Thymus (tissue), 11 donors: Measurements from ENCODE around the gene SPATC1L. TPM values are rescaled to one million over a fixed set of nuclear protein-coding genes. Genes with fewer than 3 reads are reported as not detected.

Experiments used
- DNase-seq, 9 donors: peaks; one replicate each; pipeline ENCODE4 v3.0.0-alpha.2; 2013; ENCODE audit warnings: low spot score in 9 of 9, low read depth in 6 of 9, missing footprints in 1 of 9
- H3K27ac ChIP-seq, 2 donors: one replicate each; pipeline ENCODE4 v1.5.1; 2013; ENCODE audit warnings: control low read depth in 1 of 2, low read depth in 1 of 2, low read length in 1 of 2, mild to moderate bottlenecking in 1 of 2, moderate library complexity in 1 of 2
- H3K27me3 ChIP-seq, 2 donors: one replicate each; pipeline ENCODE4 v1.5.1; 2013; ENCODE audit warnings: low read length in 1 of 2; ENCODE audit not compliant: control insufficient read depth in 2 of 2, insufficient read depth in 1 of 2
- H3K36me3 ChIP-seq, 2 donors: one replicate each; pipeline ENCODE4 v1.5.1; 2013; ENCODE audit warnings: low read length in 1 of 2, mild to moderate bottlenecking in 1 of 2, moderate library complexity in 1 of 2; ENCODE audit not compliant: control insufficient read depth in 2 of 2, insufficient read depth in 2 of 2
- H3K4me1 ChIP-seq, 2 donors: one replicate each; pipeline ENCODE4 v1.5.1; 2013; ENCODE audit warnings: low read length in 2 of 2; ENCODE audit not compliant: control insufficient read depth in 2 of 2, insufficient read depth in 2 of 2
- H3K4me3 ChIP-seq, 2 donors: one replicate each; pipeline ENCODE4 v1.5.1; 2013; ENCODE audit warnings: low read length in 2 of 2, control low read depth in 1 of 2, mild to moderate bottlenecking in 1 of 2
- H3K9me3 ChIP-seq, 2 donors: one replicate each; pipeline ENCODE4 v1.5.1; 2013; ENCODE audit warnings: low read length in 1 of 2, mild to moderate bottlenecking in 1 of 2; ENCODE audit not compliant: control insufficient read depth in 2 of 2, insufficient read depth in 1 of 2
- WGBS: extraction: QIAGEN DNeasy Blood & Tissue Kit; methylation state at CpG from one replicate; pipeline ENCODE4 v1.1.7; 2013; 5-methylcytosine and 5-hydroxymethylcytosine counted together
- polyA plus RNA-seq: library from polyadenylated mRNA; stranded (reverse); fragments of 200-250 nt; gene quantifications from one replicate; pipeline ENCODE4 v1.2.3, GENCODE V29; 2013
- total RNA-seq: library from RNA; stranded (reverse); fragments of 120-200 nt; gene quantifications from one replicate; pipeline ENCODE4 v1.2.4, GENCODE V29; 2013
- donor health status: healthy.

Gene SPATC1L
- total and polyA plus RNA-seq, 2 donors = 4.8 to 9.6 TPM

- Histone ChIP-seq H3K4me3 (no peak overlapping the region), H3K27ac (no peak overlapping the region), H3K4me1 (peaks cover 0 to 8% of the 10 kb centered on the region in 2 donors), H3K9me3 (no peaks in the 10 kb centered on the region), H3K36me3 (no peaks in the 10 kb centered on the region), H3K27me3 (no peaks in the 10 kb centered on the region)
- DNase-seq = no peak
- WGBS = 96% methylated on average over 16 of the region's 16 CpGs
These were observed 29.2 kb downstream of the SPATC1L start for GRCh38 chr21:46154955-46155513.

- Histone ChIP-seq H3K4me1 (peaks cover 0 to 8% of the 10 kb centered on the region in 2 donors), H3K9me3 (no peaks in the 10 kb centered on the region), H3K4me3 (no peak overlapping the region), H3K27me3 (no peaks in the 10 kb centered on the region), H3K27ac (no peak overlapping the region), H3K36me3 (no peaks in the 10 kb centered on the region)
- 93% methylated on average over 39 of the region's 39 CpGs for WGBS
- no peak for DNase-seq
These were observed 29.9 kb downstream of the SPATC1L start for GRCh38 chr21:46154155-46154954.

- H3K27ac ChIP-seq = no peak overlapping the region
These were observed 30.8 kb downstream of the SPATC1L start for GRCh38 chr21:46153247-46154154.

GRCh38 chr21:46152927-46153246 lies 31.4 kb downstream of the SPATC1L start:
- DNase-seq = no peak
- Histone ChIP-seq H3K4me3 (no peak overlapping the region), H3K36me3 (no peaks in the 10 kb centered on the region), H3K27ac (no peak overlapping the region), H3K4me1 (peaks cover 0 to 8% of the 10 kb centered on the region in 2 donors), H3K9me3 (no peaks in the 10 kb centered on the region), H3K27me3 (no peaks in the 10 kb centered on the region)
- 61% methylated on average over 18 of the region's 18 CpGs for WGBS

More at GRCh38 chr21:46153247-46154154, 30.8 kb downstream of the SPATC1L start:
- peak in 5 of 9 donors; percentile 22 to 58 (median 38) for DNase-seq
- Histone ChIP-seq H3K9me3 (no peaks in the 10 kb centered on the region), H3K4me1 (peaks cover 0 to 8% of the 10 kb centered on the region in 2 donors), H3K36me3 (no peaks in the 10 kb centered on the region), H3K27me3 (no peaks in the 10 kb centered on the region), H3K4me3 (no peak overlapping the region)
- 50% methylated on average over 33 of the region's 33 CpGs for WGBS

- peaks cover 0 to 8% of the 10 kb centered on the region in 2 donors for H3K4me1 ChIP-seq
- WGBS = 96% methylated on average over 45 of the region's 45 CpGs
- no peaks in the 10 kb centered on the region for H3K36me3 ChIP-seq
- DNase-seq = no peak
- H3K4me3 ChIP-seq = no peak overlapping the region
- H3K27me3 ChIP-seq = no peaks in the 10 kb centered on the region
- no peak overlapping the region for H3K27ac ChIP-seq
- no peaks in the 10 kb centered on the region for H3K9me3 ChIP-seq
These were observed 32.0 kb downstream of the SPATC1L start for GRCh38 chr21:46151989-46152926.

- H3K36me3 ChIP-seq = no peaks in the 10 kb centered on the region
- 94% methylated on average over 47 of the region's 47 CpGs for WGBS
- no peak for DNase-seq
These were observed 32.8 kb downstream of the SPATC1L start for GRCh38 chr21:46151261-46151988.

GRCh38 chr21:46150491-46151121 lies 33.7 kb downstream of the SPATC1L start:
- H3K4me1 ChIP-seq = peaks cover 0 to 8% of the 10 kb centered on the region in 2 donors
- no peak overlapping the region for H3K4me3 ChIP-seq
- no peaks in the 10 kb centered on the region for H3K27me3 ChIP-seq
- DNase-seq = no peak
- no peaks in the 10 kb centered on the region for H3K9me3 ChIP-seq
- H3K36me3 ChIP-seq = no peaks in the 10 kb centered on the region
- 97% methylated on average over 24 of the region's 24 CpGs for WGBS
- H3K27ac ChIP-seq = no peak overlapping the region

More at GRCh38 chr21:46151261-46151988, 32.8 kb downstream of the SPATC1L start:
- no peaks in the 10 kb centered on the region for H3K27me3 ChIP-seq
- H3K27ac ChIP-seq = no peak overlapping the region
- no peaks in the 10 kb centered on the region for H3K9me3 ChIP-seq
- H3K4me3 ChIP-seq = no peak overlapping the region
- H3K4me1 ChIP-seq = peaks cover 0 to 8% of the 10 kb centered on the region in 2 donors
